NCI-H446 treated with DMSO at 0.1 percent for 48 hours (cell line): ENCODE measurements around the gene ZNF524.
"Not testable (repeated sequence)": the region's sequence is repeated elsewhere in the genome, so short reads cannot be mapped to it uniquely, and the experiment has no call there.

Source experiments
- DNase-seq: peaks from one replicate; lab custom pipeline; 2025; lab: John Stamatoyannopoulos, UW

ZNF524 gene

GRCh38 chr19:55581145-55581822 lies 18.8 kb upstream of the ZNF524 start:
- DNase-seq = peak; percentile 56

DNA sequence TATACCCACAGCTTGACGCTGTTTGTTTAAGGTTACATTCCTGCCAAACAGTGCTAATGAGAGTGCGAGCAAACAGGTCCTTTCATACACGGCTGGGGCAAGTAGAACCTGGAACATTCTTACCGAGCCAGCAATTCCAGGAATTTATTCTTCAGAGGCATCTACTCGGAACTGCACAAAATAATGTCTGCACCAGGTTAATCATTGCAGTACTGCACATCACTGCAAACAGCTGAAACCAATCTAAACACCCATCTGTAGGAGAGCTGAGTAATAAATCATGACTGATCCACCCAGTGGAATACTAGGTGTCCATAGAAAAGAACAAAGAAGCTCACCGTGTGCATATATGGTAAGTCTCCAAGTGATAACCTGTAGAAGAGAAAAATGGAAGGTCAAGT lies 18.3 kb upstream of the ZNF524 start:
- DNase-seq = no peak

DNA sequence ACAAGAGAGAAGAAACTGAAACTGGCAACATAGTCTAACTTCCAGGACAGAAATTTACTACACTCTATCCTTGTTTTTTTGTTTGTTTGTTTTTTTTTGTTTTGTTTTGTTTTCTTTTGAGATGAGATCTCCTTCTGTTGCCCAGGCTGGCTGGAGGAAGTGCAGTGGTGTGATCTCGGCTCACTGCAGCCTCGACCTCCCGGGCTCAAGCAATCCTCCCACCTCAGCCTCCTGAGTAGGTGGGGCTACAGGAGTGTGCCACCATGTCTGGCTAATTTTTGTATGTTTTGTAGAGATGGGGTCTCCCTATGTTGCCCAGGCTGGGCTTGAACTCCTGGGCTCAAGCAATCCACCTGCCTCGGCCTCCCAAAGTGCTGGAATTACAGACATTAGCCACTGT lies 17.8 kb upstream of the ZNF524 start:
- not testable (repeated sequence) for DNase-seq

GRCh38 chr19:55583897-55584296 lies 16.2 kb upstream of the ZNF524 start:
- DNase-seq = not testable (repeated sequence)

DNA sequence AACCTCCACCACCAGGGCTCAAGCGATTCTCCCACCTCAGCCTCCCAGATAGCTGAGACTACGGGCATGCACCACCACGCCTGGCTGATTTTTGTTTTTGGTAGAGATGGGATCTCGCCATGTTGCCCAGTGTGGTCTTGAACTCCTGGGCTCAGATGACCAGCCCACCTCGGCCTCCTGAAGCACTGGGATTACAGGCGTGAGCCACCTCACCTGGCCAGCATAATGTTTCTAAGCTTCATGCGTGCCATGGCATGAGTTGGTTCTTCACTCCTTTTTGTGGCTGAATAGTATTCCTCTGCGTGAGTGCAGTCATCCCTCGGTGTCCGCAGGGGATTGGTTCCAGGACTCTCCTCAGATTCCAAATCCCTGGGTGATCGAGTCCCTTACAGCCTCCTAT lies 15.2 kb upstream of the ZNF524 start:
- DNase-seq = no peak

GRCh38 chr19:55585658-55586339 lies 14.3 kb upstream of the ZNF524 start:
- no peak for DNase-seq

DNA sequence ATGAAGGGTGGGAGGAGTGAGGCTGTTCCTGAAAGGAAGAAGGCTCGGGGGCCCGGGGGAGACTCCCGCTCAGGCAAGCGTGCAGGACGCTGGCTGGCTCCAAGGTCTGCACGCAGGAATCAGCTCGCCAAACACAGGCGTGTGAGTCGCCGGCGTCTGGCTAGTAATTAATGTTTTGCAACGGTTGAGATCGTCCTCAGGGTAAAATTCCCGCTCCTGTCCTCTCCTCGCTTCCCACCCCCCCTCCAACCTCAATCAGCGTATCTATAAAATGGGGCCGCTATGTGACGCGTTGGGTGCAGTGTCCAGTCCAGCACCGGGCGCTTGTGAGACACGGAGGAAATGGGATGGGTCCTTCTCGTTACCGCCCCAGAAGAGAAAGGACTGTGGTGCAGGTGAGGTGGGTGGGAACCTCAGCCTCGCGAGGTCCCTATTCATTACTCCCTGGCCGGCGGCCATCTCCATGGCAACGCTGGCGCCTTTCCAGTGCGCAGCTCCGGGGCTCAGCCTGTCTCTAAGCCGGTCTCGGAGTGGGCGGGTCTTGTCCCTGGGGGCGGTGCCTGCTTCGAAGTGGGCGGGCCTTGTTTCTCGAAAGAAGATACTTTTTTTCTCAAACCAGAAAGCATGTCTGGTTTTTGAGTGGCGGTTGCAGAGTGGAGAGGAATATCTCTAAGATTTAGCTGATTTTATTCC lies 13.0 kb upstream of the ZNF524 start:
- peak; percentile 82 for DNase-seq

GRCh38 chr19:55588738-55589137 lies 11.3 kb upstream of the ZNF524 start:
- no peak for DNase-seq

GRCh38 chr19:55590109-55590508 lies 10.0 kb upstream of the ZNF524 start:
- DNase-seq = no peak

DNA sequence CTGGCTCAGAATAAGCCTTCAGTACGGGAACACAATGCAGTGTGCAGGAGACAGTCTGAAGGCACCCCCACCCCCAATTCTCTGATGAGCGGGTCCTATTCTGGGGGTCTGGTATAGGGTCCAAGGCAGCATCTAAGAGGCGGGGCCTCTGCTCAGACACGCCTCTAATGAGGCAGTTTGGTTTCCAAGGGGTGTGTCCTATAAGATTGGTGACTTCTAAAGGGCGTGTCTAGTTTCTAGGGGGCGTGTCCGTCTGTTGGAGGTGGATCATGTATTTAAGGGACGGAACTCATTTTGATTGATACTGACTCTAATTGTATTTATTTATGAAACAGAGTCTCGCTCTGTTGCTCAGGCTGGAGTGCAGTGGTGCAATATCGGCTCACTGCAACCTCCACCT lies 9.5 kb upstream of the ZNF524 start:
- DNase-seq = no peak

DNA sequence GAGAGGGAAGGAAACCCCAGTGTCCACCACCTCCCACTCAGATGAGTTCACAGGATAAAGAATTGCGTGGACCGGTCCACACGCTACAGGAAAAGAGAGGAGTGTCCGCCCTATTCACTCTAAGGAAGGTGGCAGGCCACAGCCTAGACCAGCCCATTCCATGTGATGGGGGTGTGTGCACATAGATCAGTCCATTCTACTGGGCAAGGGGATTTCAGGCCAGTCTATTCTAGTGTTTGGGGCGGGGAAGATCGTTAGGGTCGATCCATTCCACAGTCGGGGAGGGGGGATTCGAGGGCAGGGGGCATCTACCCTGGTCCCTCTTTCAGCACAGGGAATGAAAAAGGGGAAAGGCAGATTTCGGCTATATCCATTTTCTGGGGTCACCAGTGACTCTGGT lies 8.5 kb upstream of the ZNF524 start:
- DNase-seq = no peak

DNA sequence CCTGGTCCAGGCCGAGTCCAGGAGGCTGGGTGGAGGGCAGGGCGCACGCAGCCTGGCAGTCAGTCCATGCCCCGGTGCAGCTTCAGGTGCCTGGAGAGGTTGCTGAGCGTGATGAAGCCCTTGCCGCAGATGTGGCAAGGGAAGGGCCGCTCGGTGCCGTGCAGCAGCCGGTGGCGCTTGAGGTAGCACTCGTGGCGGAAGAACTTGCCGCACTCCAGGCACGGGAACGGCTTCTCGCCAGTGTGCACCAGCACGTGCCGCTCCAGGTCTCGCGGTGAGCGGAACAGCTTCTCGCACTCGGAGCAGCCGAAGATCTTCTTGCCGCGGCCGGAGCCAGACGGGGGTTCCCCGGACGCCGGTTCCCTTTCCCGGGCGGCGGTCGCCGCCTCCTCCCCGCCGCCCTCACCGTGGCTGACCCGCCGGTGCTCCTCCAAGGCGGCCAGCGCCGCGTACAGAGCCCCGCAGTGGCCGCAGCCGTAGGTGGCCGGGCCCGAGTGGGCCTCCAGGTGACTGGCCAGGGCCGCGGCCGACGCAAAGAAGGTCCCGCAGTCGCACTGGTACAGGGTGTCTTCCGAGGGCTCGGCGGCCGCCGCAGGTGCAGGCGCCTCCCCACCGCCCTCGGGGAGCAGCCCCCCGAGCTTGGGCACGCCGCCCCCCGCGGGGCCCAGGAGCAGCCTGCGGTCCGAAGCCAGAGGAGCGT lies 7.5 kb upstream of the ZNF524 start:
- no peak for DNase-seq

GRCh38 chr19:55593096-55593772 lies 6.9 kb upstream of the ZNF524 start:
- no peak for DNase-seq

GRCh38 chr19:55594996-55595545 lies 5.0 kb upstream of the ZNF524 start:
- no peak for DNase-seq

DNA sequence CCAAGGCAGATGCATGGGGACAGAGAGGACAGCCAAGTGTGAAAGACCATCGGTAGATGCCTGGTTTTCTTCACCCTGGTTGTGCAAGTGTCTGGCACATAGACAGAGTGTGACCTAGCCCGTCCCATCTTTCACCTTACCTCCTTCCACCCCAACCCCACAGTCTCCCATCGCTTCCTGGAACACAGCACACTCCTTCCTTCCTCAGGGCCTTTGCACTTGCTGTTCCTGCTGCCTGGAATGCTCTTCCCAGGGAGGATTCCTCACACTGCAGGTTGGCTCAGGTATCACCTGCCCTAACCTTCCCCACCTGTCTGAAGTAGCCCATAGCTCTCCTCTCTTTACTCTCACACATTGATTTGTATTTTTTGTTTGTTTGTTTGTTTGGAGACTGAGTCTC lies 3.8 kb upstream of the ZNF524 start:
- no peak for DNase-seq

DNA sequence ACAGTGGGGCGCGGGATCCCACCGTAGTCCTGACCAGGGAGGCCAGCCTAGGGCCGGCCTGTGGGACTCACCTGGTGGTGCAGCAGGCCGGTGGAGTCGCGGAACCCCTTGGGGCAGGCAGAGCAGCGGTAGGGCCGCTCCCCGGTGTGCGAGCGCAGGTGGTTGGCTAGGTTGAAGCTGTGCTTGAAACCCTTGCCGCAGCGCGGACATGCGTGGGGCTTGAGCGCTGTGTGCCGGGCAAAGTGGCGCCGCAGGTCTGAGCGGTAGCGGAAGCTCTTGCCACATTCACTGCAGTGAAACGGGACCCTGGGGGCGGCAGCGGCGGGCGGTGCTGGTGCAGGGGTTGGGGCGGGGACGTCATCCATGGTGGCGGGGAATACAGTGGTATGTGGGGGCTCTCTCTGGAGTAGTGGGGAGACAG lies 2.6 kb upstream of the ZNF524 start:
- no peak for DNase-seq

DNA sequence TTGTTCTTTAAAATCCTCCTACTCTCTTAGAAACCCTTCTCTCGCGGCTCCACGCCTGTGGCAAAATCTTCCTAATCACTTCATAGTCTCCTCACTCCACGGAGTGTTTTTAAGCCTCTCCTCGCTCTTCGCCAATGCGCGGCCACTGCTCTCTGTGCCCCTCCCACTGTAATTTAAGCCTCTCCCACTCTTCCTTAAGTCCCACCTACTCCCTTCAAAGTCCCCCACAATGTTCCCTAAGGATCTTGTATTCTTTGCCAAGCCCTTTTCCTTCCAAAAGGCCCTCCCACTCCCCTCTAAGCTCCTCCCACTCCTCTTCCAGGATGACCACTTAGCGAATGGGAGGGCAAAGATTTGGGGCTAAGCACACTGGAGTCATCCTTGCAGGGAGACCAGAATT lies 2.1 kb upstream of the ZNF524 start:
- DNase-seq = no peak

DNA sequence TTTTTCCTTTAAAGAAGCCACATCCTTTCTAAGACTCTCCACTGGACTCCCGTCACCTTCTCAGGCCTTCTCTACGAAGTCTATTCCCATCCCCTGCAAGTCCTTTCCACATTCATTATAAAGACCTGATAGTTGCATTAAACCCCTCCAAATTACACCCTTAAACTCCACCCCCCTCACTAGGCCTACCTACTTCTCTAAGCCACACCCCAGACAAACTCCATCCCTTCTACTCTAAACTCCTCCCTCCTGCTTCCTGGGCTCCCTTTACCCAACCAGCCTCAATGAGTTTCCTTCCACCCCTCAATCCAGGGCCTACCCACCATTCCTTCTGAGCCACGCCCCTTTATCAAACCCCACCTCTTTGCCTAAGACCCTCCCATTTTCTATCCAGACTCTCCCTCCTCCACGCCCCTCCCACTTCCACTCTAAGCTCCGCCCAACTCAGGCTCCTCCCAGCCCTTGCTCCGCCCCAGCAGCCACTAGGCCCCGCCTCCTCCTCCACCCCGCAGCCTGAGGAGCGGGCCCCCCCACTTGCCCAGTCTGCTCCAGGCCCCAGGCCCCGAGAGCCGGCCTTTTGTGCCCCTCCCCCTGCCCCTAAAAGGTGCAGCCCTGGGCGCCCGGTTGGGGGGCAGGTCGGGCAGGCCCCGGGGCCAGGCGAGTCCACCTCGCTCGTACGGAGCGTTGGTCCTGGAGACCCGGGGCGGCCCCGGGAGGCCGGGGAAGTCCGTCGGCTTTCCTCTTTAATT lies 1.2 kb upstream of the ZNF524 start:
- DNase-seq = peak; percentile 89

GRCh38 chr19:55599468-55599841 lies 633 bp upstream of the ZNF524 start, which contains the start of gene FIZ1:
Gene FIZ1 (minus strand): TSS chr19:55599517. CDS start chr19:55597865, 1,652 bp downstream.
- DNase-seq = peak; percentile 97

DNA sequence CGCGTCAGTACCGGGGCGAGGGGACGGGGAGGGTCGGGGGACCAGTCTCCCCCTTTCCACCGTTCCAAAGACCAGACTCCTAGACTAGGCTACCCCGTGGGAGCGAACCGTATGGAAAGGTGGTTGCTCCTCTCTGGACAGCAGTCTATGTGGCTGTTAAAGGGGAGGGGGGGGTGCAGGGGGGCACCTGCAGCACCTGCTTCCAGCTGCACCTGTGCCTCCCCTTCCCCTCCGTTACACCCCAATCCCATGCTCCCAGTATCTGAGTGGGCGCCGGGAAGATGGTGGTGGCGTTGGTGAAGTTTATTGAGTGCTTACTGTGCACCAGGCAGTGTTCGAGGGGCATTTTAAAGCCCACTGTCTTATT lies 557 bp downstream of the ZNF524 start:
- no peak for DNase-seq

- DNase-seq = no peak
Measured at GRCh38 chr19:55601084-55601483, 996 bp downstream of the ZNF524 start.
